Endothelial cell of umbilical vein (primary cell): ENCODE results near the gene TNFRSF12A. TPM values are rescaled to one million over a fixed set of nuclear protein-coding genes. Genes with fewer than 3 reads are reported as not detected.

Experiments used
- BruUV-seq: library from RNA; stranded (reverse); fragments of 400-500 nt; replicated peaks from 2 replicates; lab custom pipeline; 2021; lab: Mats Ljungman, UMichigan
- CTCF ChIA-PET: fragments of 300-600, 350-600 bp; sonication (Branson Sonifier 250); formaldehyde crosslinking; loops from one replicate; lab custom pipeline; 2021; ENCODE audit warnings: antibody characterized with exemption, inconsistent platforms; lab: Charles Lee
- POLR2A ChIA-PET: fragments of 300-600, 350-600 bp; sonication (Branson Sonifier 250); formaldehyde crosslinking; loops from one replicate; lab custom pipeline; 2021; ENCODE audit warnings: antibody characterized with exemption, inconsistent platforms; lab: Charles Lee
- DNase-seq: peaks from one replicate; pipeline ENCODE4 v3.0.0-alpha.2; 2011; ENCODE audit warnings: low read depth, low spot score
- FAIRE-seq: peaks from 2 replicates; lab custom pipeline; 2011; peaks lifted over from hg19 to GRCh38; lab: Jason Lieb, UNC
- H2AFZ ChIP-seq: 2 replicates; pipeline ENCODE4 v1.6.0; 2012; ENCODE audit warnings: low read depth, low read length, control low read depth, inconsistent platforms
- H3K27ac ChIP-seq: 2 replicates; pipeline ENCODE4 v1.5.1; 2011; ENCODE audit warnings: low read depth, mild to moderate bottlenecking, control low read depth, low read length, moderate library complexity; ENCODE audit not compliant: insufficient read depth
- H3K27me3 ChIP-seq, 2 experiments: 2 replicates each; pipeline versions ENCODE4 v1.6.0 to v1.6.1; 2011; ENCODE audit warnings: low read length in 2 of 2, mixed read lengths in 1 of 2; ENCODE audit not compliant: control insufficient read depth in 2 of 2, insufficient read depth in 2 of 2
- H3K36me3 ChIP-seq, 2 experiments: 2 replicates in 1 of 2; 3 replicates in 1 of 2; pipeline ENCODE4 v1.5.1; 2011; ENCODE audit warnings: low read length in 2 of 2, mild to moderate bottlenecking in 1 of 2, moderate library complexity in 1 of 2; ENCODE audit not compliant: control insufficient read depth in 2 of 2, insufficient read depth in 2 of 2; ENCODE audit errors: extremely low read depth in 1 of 2
- H3K4me1 ChIP-seq: 3 replicates; pipeline ENCODE4 v1.5.1; 2011; ENCODE audit warnings: mild to moderate bottlenecking, low read length; ENCODE audit not compliant: control insufficient read depth, insufficient read depth; ENCODE audit errors: extremely low read depth
- H3K4me2 ChIP-seq: 2 replicates; pipeline ENCODE4 v1.6.1; 2011; ENCODE audit warnings: low read length, control low read depth, mixed read lengths; ENCODE audit not compliant: insufficient read depth
- H3K4me3 ChIP-seq, 3 experiments: fragments of 200-600 bp in 1 of 3; sonication (generic), shearing (Covaris generic) in 1 of 3; replicated peaks in 1 of 3; 2 replicates each; pipeline ENCODE4 v1.5.1; 2011 to 2016; ENCODE audit warnings: control low read depth in 3 of 3, low read length in 3 of 3, mild to moderate bottlenecking in 2 of 3, inconsistent platforms in 1 of 3, low read depth in 1 of 3, moderate library complexity in 1 of 3; ENCODE audit not compliant: insufficient read depth in 1 of 3
- H3K79me2 ChIP-seq: 2 replicates; pipeline ENCODE4 v1.6.0; 2012; ENCODE audit warnings: low read length, inconsistent platforms; ENCODE audit not compliant: control insufficient read depth, insufficient read depth
- H3K9ac ChIP-seq: replicated peaks from 2 replicates; pipeline ENCODE3; 2011; ENCODE audit warnings: low read length, control low read depth; ENCODE audit not compliant: insufficient read depth; ENCODE audit errors: extremely low read depth
- H3K9me1 ChIP-seq: replicated peaks from 3 replicates; pipeline ENCODE4 v1.6.0; 2011; ENCODE audit warnings: mild to moderate bottlenecking, low read length; ENCODE audit not compliant: control insufficient read depth, insufficient read depth; ENCODE audit errors: extremely low read depth
- H3K9me3 ChIP-seq: replicated peaks from 2 replicates; pipeline ENCODE4 v1.5.1; 2012; ENCODE audit warnings: low read length, inconsistent platforms; ENCODE audit not compliant: control insufficient read depth, insufficient read depth
- H4K20me1 ChIP-seq: replicated peaks from 2 replicates; pipeline ENCODE3; 2011; ENCODE audit warnings: mild to moderate bottlenecking, low read length; ENCODE audit not compliant: control insufficient read depth, insufficient read depth; ENCODE audit errors: extremely low read depth
- CTCF ChIP-seq, 2 donors: IDR thresholded peaks; 1 replicate in 1 of 2; 2 replicates in 1 of 2; pipeline ENCODE4 v1.5.1; 2011; ENCODE audit warnings: low read length in 2 of 2, mild to moderate bottlenecking in 2 of 2, moderate library complexity in 2 of 2, control low read depth in 1 of 2, inconsistent platforms in 1 of 2, low read depth in 1 of 2; ENCODE audit not compliant: insufficient read depth in 1 of 2; ENCODE audit errors: extremely low read depth in 1 of 2
- EZH2 ChIP-seq: IDR thresholded peaks from 2 replicates; pipeline ENCODE4 v1.6.1; 2012; ENCODE audit warnings: borderline replicate concordance, low read depth, mild to moderate bottlenecking, moderate library complexity, low read length, inconsistent platforms; ENCODE audit not compliant: severe bottlenecking
- FOS ChIP-seq: IDR thresholded peaks from 2 replicates; pipeline ENCODE4 v1.6.1; 2011; ENCODE audit warnings: mild to moderate bottlenecking, low read length, moderate library complexity, borderline replicate concordance; ENCODE audit not compliant: insufficient read depth
- GATA2 ChIP-seq: IDR thresholded peaks from 2 replicates; pipeline ENCODE4 v1.7.0; 2011; ENCODE audit warnings: low read depth, mild to moderate bottlenecking, moderate library complexity, mixed read lengths, low read length; ENCODE audit not compliant: insufficient read length, insufficient read depth
- JUN ChIP-seq: IDR thresholded peaks from 2 replicates; pipeline ENCODE4 v1.6.1; 2011; ENCODE audit warnings: borderline replicate concordance, low read depth; ENCODE audit not compliant: insufficient read length, insufficient read depth
- MAX ChIP-seq: IDR thresholded peaks from 2 replicates; pipeline ENCODE4 v1.6.1; 2011; ENCODE audit not compliant: insufficient read depth, insufficient read length
- MYC ChIP-seq: IDR thresholded peaks from one replicate; pipeline ENCODE4 v1.6.1; 2011; ENCODE audit warnings: mild to moderate bottlenecking, low read depth, low read length
- POLR2A ChIP-seq: IDR thresholded peaks from 2 replicates; pipeline ENCODE4 v1.6.1; 2012; ENCODE audit warnings: low read depth, mild to moderate bottlenecking, control low read depth, low read length
- POLR2AphosphoS5 ChIP-seq: IDR thresholded peaks from 2 replicates; pipeline ENCODE4 v1.6.1; 2012; ENCODE audit warnings: low read depth, mild to moderate bottlenecking, control low read depth, low read length, moderate library complexity; ENCODE audit not compliant: insufficient read depth
- dilution Hi-C: fragments of 300-500 bp; cut with MboI; formaldehyde crosslinking; loops from one replicate; pipeline ENCODE4 v1.15.0; 2019; ENCODE audit warnings: low sequenced_read_pairs; ENCODE audit not compliant: extremely low pct_ligation_motif_present
- intact Hi-C: fragments of 100-400 bp; cut with micrococcal nuclease; formaldehyde crosslinking; loops from one replicate; pipeline ENCODE4 v1.10.0; 2022
- polyA plus RNA-seq, 4 experiments: library from polyadenylated mRNA; depleted of rRNA in 3 of 4; stranded (reverse) in 3 of 4; unstranded in 1 of 4; fragments of >200 nt; gene quantifications; 2 replicates each; pipeline versions ENCODE4 v1.2.1 to v1.2.3, GENCODE V29; 2011 to 2012; ENCODE audit warnings: missing spikeins in 1 of 4
- total RNA-seq: library from RNA; stranded (reverse); gene quantifications from 2 replicates; pipeline ENCODE4 v1.2.3, GENCODE V29; 2021

The TNFRSF12A gene
- total and polyA plus RNA-seq, 2 donors (not counting 3 experiments of a cell fraction or from before 2014, with no cell fraction given), result 162 to 187 TPM

- H2AFZ ChIP-seq, result no peak overlapping the region
- BruUV-seq, result no TSS peak
- H3K4me3 ChIP-seq, result no peak overlapping the region
- H3K36me3 ChIP-seq, result no peaks in the 10 kb centered on the region
- POLR2A ChIA-PET, result interaction anchor here (0.7 to 2.1 kb wide), 3 partner anchors 16 to 140 kb away, joined by 3 to 16 read pairs (median 5); partner anchors contain the start of gene TNFRSF12A
- no peaks in the 10 kb centered on the region for H4K20me1 ChIP-seq
- no peaks in the 10 kb centered on the region for H3K9me1 ChIP-seq
- no peaks in the 10 kb centered on the region for H3K27me3 ChIP-seq
- H3K27ac ChIP-seq, result no peak overlapping the region
- H3K9me3 ChIP-seq, result no peaks in the 10 kb centered on the region
- peaks cover 16% of the 10 kb centered on the region for H3K4me1 ChIP-seq
- no peak overlapping the region for H3K4me2 ChIP-seq
- CTCF ChIA-PET, result interaction anchor here (0.7 to 3.6 kb wide), 7 partner anchors 12 to 54 kb away, joined by 3 to 97 read pairs (median 9); partner anchors contain the start of genes HCFC1R1, THOC6 and TNFRSF12A
- no peak for TF ChIP-seq MAX
- no peak for TF ChIP-seq CTCF (IDR thresholded peaks at IDR 0.05; ENCODE audit: extremely low read depth in 1 of 2, insufficient read depth in 1 of 2, low read depth in 1 of 2, low read length in 2 of 2)
- TF ChIP-seq FOS, result no peak
- TF ChIP-seq EZH2, result no peak
- no peak for TF ChIP-seq MYC
- TF ChIP-seq POLR2A, result no peak
- TF ChIP-seq POLR2AphosphoS5, result no peak
- no peak for TF ChIP-seq JUN
- no peak for TF ChIP-seq GATA2
- no peak for FAIRE-seq
- dilution Hi-C loops (no loop called here), intact Hi-C loops (loop anchor here (1.0 kb wide), 1 partner anchor 16 kb away; the partner anchor contains the start of gene TNFRSF12A)
- DNase-seq, result no peak
- H3K79me2 ChIP-seq, result no peaks in the 10 kb centered on the region
- no peak overlapping the region for H3K9ac ChIP-seq
These were observed 15.8 kb upstream of the TNFRSF12A start for GRCh38 chr16:3004319-3004718.
